Activated CD4-positive, alpha-beta T cell treated with anti-CD3 and anti-CD28 coated beads, Interleukin-2, amount 10 ng/mL, durations not matched to agents 24 days and 14 days (primary cell): Measurements from ENCODE around the gene SSTR3. TPM values are rescaled to one million over a fixed set of nuclear protein-coding genes. Genes with fewer than 3 reads are reported as not detected.

Experiments used
- DNase-seq: peaks from one replicate; pipeline ENCODE4 v3.0.0; 2022
- H3K27ac Mint-ChIP-seq: one replicate; pipeline ENCODE4 v1.8.0; 2022; ENCODE audit warnings: mild to moderate bottlenecking, mixed read lengths
- H3K27me3 Mint-ChIP-seq: one replicate; pipeline ENCODE4 v1.8.0; 2022; ENCODE audit warnings: mixed read lengths
- H3K36me3 Mint-ChIP-seq: one replicate; pipeline ENCODE4 v1.8.0; 2022; ENCODE audit warnings: low read depth, mild to moderate bottlenecking, mixed read lengths
- H3K4me1 Mint-ChIP-seq: one replicate; pipeline ENCODE4 v1.8.0; 2021; ENCODE audit warnings: mixed read lengths
- H3K4me3 Mint-ChIP-seq: one replicate; pipeline ENCODE4 v1.8.0; 2022; ENCODE audit warnings: mild to moderate bottlenecking, moderate library complexity, mixed read lengths
- H3K9me3 Mint-ChIP-seq: one replicate; pipeline ENCODE4 v1.8.0; 2021; ENCODE audit warnings: mixed read lengths
- intact Hi-C: fragments of 100-400 bp; cut with micrococcal nuclease; formaldehyde crosslinking; loops from one replicate; pipeline ENCODE4 v1.15.1; 2023
- total RNA-seq: library from RNA; stranded (reverse); gene quantifications from 2 replicates; pipeline ENCODE4 v1.2.3, GENCODE V29; 2022

The SSTR3 gene
- total RNA-seq, 1 donor from 2014 or later = 4.0 TPM

DNA sequence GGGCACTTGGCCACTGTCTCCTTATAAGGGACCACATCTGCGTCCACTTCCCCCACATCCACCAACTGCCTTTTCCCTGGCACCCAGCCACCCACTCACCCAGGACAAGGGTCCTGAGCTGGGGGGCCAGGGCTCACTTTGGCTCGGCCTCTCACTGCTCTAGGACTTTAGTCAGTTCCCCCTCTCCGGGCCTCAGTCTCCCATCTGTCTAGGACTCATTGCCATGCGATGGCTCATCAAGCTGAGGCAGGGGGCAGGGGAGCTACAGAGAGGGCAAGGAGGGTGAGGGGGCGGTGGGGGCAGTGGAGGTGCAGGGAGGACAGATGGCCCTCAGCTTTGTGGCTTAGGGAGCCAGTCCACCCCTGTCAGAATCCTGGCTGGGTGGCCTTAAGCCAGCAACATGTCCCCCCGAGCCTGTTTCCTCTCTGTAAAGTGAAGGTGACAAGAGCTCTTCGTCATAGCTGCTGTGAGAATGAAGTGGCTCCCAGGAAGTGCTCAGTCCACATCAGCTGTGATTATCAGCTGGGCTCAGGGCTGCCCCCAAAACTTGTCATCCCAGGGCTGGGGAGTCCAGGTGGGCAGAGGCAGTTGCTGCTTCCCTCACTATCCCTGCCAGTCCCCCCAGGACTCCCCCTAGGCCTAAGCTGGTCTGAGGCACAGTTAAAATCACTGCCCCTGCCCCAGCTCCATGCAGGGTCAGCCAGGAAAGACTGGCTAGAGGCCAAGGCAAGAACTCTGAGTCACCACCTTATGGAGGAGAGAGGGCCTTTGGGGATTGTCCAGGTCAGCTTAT is 16.9 kb upstream of the SSTR3 start:
- no peaks in the 10 kb centered on the region for H3K27me3 Mint-ChIP-seq
- peaks cover 83% of the 10 kb centered on the region for H3K36me3 Mint-ChIP-seq

DNA sequence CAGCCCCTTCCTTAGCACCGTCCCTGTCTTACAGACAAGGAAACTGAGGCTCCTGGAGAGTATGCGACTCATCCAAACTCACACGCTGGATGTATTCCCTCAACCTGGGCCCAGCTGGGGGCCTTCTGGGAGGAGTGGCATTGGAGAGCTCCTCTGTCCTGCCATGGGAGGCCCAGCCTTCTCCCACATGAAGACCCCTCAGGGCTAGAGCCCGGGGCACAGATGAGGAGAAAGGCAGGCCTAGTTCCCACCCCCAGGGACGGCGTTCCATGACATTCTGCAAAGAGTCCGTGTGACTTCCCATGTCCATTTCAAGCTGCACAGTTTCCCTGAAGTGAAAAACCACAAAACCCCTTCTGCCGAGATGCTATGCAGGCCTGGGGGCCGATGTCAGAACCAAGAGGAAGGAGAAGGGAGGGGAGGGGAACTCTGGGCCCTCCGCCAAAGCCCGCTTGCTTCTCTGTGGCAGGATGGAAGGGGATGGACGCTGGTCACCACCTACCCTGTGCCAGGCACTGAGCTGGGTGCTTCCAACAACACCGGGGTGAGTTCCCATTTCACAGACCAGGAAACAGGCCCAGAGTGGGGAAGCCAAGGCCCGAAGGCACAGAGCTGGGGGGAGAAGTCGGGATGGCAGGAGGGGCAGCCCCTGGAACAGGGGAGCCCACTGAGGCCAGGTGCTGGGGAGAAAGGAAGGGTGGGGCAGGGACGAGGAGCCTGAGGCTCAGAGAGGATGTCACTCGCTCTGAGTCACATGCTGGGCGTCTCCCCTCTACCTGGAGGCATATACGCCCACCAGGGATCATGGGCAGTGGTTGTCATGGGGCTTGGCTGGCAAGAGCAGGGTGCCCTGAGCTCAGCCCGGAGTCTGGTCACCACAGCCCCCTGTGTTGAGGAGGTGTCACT is 16.1 kb upstream of the SSTR3 start:
- intact Hi-C loops = loop anchor here (5.0 kb wide), 1 partner anchor 34 kb away; no protein-coding TSS in a partner anchor
- peaks cover 85% of the 10 kb centered on the region for H3K36me3 Mint-ChIP-seq

More for the DNA sequence above, 16.9 kb upstream of the SSTR3 start:
- intact Hi-C loops = loop anchor here (5.0 kb wide), 1 partner anchor 33 kb away; no protein-coding TSS in a partner anchor
- Mint-ChIP-seq H3K27ac (peak overlapping the region; percentile 95), H3K9me3 (no peaks in the 10 kb centered on the region), H3K4me3 (peak overlapping the region; percentile 79), H3K4me1 (peaks cover 83% of the 10 kb centered on the region)
- DNase-seq = peak; percentile 82

DNA sequence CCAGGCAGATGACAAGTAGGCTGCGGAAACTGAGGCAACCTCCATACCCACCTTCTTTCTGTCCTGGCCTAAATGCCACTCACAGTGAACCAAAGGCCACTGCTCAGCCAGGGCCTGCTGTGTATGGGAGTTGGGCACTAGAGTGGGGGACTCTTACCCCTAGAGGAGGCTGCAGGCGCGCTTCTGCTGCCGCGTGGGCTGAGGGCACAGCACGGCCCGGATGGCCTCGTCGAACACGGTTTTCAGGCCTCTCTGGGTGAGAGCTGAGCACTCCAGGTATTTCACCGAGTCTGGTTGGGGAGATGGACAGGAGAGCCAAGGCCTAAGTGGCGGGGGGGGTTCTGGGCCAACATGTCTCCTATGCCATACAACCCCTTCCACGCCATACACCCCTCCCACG is 14.2 kb upstream of the SSTR3 start:
- no peak for DNase-seq
- intact Hi-C loops = loop anchor here (5.0 kb wide), 1 partner anchor 36 kb away; no protein-coding TSS in a partner anchor
- H3K27me3 Mint-ChIP-seq = no peaks in the 10 kb centered on the region
- no peaks in the 10 kb centered on the region for H3K9me3 Mint-ChIP-seq
- H3K27ac Mint-ChIP-seq = peak overlapping the region; percentile 96
- H3K4me1 Mint-ChIP-seq = peaks cover 87% of the 10 kb centered on the region
- no peak overlapping the region for H3K4me3 Mint-ChIP-seq
- peaks cover 87% of the 10 kb centered on the region for H3K36me3 Mint-ChIP-seq

More for the DNA sequence above, 16.1 kb upstream of the SSTR3 start:
- Mint-ChIP-seq H3K9me3 (no peaks in the 10 kb centered on the region), H3K27me3 (no peaks in the 10 kb centered on the region), H3K4me1 (peaks cover 84% of the 10 kb centered on the region), H3K27ac (peak overlapping the region; percentile 95), H3K4me3 (peak overlapping the region; percentile 79)
- peak; percentile 82 for DNase-seq

DNA sequence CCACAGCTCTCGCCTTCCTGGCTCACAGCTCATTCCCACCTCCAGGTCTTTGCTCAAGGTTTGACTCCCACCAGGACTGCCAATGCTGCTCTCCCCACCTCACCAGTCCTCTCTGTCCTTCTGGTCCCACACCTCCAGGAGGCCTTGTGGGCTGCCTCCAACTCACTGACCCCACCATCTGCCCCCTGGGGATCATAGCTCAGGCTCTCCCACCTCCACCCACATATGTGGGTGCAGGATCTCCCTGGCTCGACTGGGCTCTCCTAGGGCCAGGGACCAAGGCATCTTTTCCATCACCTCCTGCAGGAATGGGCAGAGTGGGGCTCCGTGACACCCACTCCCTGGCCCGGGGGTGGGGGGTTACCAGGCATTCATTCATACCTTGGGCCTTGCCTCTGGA is 13.8 kb upstream of the SSTR3 start:
- H3K36me3 Mint-ChIP-seq = peaks cover 87% of the 10 kb centered on the region
- no peak overlapping the region for H3K4me3 Mint-ChIP-seq
- peaks cover under 1% of the 10 kb centered on the region for H3K9me3 Mint-ChIP-seq
- no peak for DNase-seq
- H3K4me1 Mint-ChIP-seq = peaks cover 87% of the 10 kb centered on the region
- H3K27ac Mint-ChIP-seq = peak overlapping the region; percentile 96
- no peaks in the 10 kb centered on the region for H3K27me3 Mint-ChIP-seq
- intact Hi-C loops = loop anchor here (5.0 kb wide), 1 partner anchor 36 kb away; no protein-coding TSS in a partner anchor

DNA sequence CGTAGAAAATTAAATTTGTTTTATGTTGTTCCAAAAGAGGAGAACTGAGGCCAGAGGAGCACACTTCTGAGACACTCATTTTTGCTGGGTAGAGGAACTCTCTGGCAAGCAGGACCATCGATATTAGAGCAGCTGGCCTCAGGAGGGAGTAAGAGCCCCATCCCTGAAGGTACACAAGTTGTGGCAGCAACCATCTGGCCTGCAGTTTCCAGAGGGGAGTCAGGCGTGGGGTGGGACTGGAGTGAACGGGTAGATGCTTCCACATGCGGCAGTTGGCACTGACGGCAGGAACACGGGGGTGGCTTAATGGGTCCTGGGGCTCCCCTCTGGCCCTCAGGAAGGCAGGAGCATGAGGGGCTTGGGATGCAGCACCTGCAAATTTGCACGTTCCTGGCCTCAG is 13.2 kb upstream of the SSTR3 start:
- peak overlapping the region; percentile 6 for H3K4me3 Mint-ChIP-seq
- H3K4me1 Mint-ChIP-seq = peaks cover 87% of the 10 kb centered on the region
- H3K27me3 Mint-ChIP-seq = no peaks in the 10 kb centered on the region
- peaks cover 88% of the 10 kb centered on the region for H3K36me3 Mint-ChIP-seq
- DNase-seq = peak; percentile 72
- intact Hi-C loops = loop anchor here (5.0 kb wide), 1 partner anchor 37 kb away; no protein-coding TSS in a partner anchor
- H3K27ac Mint-ChIP-seq = peak overlapping the region; percentile 96
- H3K9me3 Mint-ChIP-seq = peaks cover 6% of the 10 kb centered on the region

DNA sequence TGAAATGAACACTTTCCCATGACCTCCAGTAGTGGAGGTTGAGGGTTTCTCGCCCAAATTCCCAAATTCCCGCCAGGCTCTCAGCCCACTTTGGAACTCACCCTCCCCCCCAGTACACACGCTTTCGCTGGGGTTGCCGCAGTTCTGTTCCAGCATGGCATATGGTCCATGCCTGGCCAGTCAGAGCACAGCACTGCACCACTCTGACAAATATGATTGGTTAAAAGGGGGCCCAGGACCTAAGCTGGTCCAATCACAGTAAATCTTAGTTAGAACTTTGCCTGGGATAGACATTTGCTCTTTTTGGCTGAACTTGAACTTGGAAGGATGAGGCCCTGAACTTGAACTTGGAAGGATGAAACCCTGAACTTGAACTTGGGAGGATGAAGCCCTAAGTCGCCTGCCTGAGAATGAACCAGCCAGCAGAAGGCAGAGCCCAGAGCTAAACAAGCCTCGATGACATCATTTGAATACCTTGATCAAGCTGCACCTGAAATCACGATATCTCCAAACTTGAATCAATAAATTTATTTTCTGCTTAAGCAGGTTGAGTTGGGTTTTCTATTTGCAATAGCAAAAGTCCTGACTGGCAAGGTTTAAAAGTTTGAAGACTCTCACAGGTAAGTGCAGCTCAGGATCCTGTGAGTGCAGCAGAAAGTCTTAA is 12.6 kb upstream of the SSTR3 start:
- Mint-ChIP-seq H3K4me1 (peaks cover 87% of the 10 kb centered on the region), H3K27ac (peak overlapping the region; percentile 96), H3K27me3 (no peaks in the 10 kb centered on the region), H3K4me3 (peak overlapping the region; percentile 67), H3K36me3 (peaks cover 90% of the 10 kb centered on the region), H3K9me3 (peaks cover 6% of the 10 kb centered on the region)
- no peak for DNase-seq
- intact Hi-C loops = loop anchor here (5.0 kb wide), 2 partner anchors 37 to 838 kb away; partner anchors contain the start of gene MYH9

DNA sequence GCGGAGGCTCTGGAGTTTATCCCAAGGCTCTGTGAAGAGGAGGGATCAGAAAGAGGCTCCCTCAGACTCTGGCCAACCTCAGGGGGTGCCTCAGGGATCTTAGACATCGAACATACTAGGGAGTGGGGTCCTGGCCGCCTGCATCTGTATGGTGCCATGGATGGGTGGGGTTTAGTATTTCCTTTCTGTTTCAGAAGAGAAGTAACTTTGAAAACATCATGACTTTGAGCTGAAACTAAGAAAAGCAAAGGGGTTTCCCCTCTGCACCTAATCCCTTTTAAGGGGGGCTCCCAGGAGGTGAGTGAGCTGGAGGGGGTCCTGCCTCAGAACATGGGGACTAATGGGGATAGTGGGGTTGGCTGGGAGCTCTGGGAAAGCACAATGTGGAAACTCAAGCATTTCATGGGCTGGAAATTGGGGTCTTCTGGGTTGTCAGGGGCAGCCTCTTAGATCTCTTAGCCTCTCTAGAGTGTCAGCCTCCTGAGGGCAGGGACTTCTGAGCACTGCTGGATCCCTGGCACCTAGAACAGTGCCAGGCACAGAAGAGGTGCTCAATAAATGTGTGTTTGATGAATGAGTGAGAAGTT is 11.8 kb upstream of the SSTR3 start:
- peak overlapping the region; percentile 67 for H3K4me3 Mint-ChIP-seq
- peak; percentile 79 for DNase-seq
- H3K9me3 Mint-ChIP-seq = peaks cover 6% of the 10 kb centered on the region
- peak overlapping the region; percentile 96 for H3K27ac Mint-ChIP-seq
- peaks cover 87% of the 10 kb centered on the region for H3K36me3 Mint-ChIP-seq
- H3K27me3 Mint-ChIP-seq = no peaks in the 10 kb centered on the region
- intact Hi-C loops = loop anchor here (5.0 kb wide), 1 partner anchor 837 kb away; the partner anchor contains the start of gene MYH9
- peaks cover 86% of the 10 kb centered on the region for H3K4me1 Mint-ChIP-seq

DNA sequence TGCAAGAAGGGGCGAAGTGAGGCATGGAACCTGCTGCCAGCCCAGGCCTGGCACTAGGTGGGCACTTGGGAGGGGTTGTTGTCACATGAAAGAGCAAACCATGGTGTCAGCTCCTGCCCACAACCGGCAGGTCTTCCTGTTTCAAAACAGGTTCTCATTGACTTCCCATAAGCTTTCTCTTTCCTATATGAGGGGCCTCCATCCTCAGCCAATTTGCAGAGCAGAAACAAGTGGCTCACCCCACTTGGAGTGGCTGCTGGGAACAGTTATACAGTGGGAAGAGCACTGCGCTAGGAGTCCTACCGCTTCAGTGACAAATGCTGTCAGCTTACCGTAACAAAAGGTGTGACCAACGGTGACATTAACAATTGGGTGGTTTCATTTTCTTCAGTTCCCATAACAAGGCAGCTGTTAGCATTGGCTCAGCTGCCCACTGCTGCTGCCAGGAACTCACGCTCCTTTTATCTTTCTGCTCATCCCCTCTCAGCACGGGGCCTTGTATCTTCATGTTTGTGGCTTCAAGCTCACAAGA is 10.2 kb upstream of the SSTR3 start:
- H3K27me3 Mint-ChIP-seq = no peaks in the 10 kb centered on the region
- H3K4me3 Mint-ChIP-seq = peak overlapping the region; percentile 83
- peaks cover 6% of the 10 kb centered on the region for H3K9me3 Mint-ChIP-seq
- DNase-seq = peak; percentile 88
- peaks cover 80% of the 10 kb centered on the region for H3K36me3 Mint-ChIP-seq
- peaks cover 85% of the 10 kb centered on the region for H3K4me1 Mint-ChIP-seq
- peak overlapping the region; percentile 96 for H3K27ac Mint-ChIP-seq
- intact Hi-C loops = loop anchor here (1.0 to 5.0 kb wide), 2 partner anchors 8 to 835 kb away; partner anchors contain the start of gene MYH9

DNA sequence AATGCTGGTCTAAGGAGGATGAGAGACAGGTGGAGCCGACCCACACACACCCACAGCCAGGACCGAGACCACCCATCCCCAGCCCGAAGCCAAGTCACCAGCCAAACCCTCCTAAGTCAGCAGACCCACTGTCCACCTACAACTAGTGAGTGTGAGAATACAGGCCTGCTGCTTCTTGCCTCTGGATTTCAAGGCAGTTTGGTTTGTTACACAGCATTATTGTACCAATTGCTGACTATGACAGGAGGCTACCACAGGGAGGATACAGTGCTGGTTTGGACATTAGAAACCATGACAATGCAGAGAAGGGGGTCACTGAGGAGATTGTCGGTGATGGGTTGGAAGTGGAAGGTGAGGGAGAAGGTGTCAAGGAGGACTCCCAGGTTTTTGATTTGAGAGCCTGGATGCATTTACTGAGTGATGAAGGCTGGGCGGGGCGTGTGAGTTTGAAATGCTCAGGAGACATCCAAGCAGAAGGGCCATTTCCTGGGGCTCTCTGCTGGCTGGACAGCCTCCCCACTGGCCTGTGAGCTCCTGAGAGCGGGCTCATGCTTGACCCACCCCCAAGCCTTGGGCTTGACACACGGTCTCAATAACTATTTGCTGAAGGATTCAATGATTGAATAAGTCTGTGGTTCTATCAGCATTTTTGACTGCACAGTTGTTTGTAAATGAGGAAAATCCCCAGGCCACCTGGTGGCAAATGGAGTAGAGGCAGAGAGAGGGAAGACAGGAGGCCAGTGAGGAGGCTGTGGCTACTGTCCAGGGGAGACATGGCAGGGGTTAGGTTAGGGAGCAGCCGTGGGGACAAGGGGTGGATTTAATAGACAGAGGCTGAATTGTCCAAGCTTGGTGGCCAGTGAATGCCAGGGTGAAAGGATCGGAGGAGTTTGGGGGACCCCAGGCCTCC is 9.4 kb upstream of the SSTR3 start:
- Mint-ChIP-seq H3K27me3 (no peaks in the 10 kb centered on the region), H3K36me3 (peaks cover 79% of the 10 kb centered on the region), H3K4me3 (peak overlapping the region; percentile 83), H3K4me1 (peaks cover 87% of the 10 kb centered on the region), H3K27ac (peak overlapping the region; percentile 96), H3K9me3 (peaks cover 6% of the 10 kb centered on the region)
- intact Hi-C loops = loop anchor here (1.0 to 5.0 kb wide), 2 partner anchors 9 to 834 kb away; partner anchors contain the start of gene MYH9
- no peak for DNase-seq

DNA sequence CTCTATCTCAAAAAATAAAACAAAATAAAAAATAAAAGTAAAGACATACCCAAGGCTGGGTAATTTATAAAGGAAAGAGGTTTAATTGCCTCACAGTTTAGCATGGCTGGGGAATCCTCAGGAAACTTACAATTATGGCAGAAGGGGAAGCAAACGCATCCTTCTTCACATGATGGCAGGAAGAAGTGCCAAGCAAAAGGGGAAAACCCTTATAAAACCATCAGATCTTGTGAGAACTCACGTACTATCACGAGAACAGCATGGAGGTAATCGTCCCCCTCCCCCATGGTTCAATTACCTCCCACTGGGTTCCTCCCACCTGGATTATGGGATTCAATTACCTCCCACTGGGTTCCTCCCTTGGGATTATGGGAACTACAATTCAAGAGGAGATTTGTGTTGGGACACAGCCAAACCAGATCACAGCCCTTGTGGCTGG is 8.3 kb upstream of the SSTR3 start:
- peaks cover 75% of the 10 kb centered on the region for H3K36me3 Mint-ChIP-seq
- peaks cover 6% of the 10 kb centered on the region for H3K9me3 Mint-ChIP-seq
- intact Hi-C loops = loop anchor here (5.0 kb wide), 1 partner anchor 833 kb away; the partner anchor contains the start of gene MYH9
- H3K27ac Mint-ChIP-seq = peak overlapping the region; percentile 96
- H3K27me3 Mint-ChIP-seq = no peaks in the 10 kb centered on the region
- peaks cover 86% of the 10 kb centered on the region for H3K4me1 Mint-ChIP-seq
- DNase-seq = peak; percentile 79
- H3K4me3 Mint-ChIP-seq = peak overlapping the region; percentile 83

DNA sequence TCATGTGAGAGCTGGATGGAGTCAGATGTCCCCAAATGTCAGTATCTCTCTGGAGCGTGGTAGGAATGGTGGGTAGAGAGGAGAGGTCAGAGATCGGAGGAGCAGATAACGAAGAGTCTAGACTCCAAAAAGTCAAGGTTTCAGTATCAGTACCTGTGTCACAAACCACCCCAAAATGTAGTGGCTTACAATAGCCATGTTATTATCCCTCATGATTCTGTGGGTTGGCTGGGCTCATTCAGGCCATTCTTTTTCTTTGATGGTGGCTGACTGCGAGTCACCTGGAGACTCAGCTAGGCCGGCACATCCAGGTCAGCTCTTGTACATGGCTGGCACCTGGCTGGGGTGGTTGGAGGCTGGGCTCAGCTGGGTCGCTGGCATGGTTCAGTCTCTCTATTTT is 7.3 kb upstream of the SSTR3 start:
- DNase-seq = peak; percentile 77
- peak overlapping the region; percentile 83 for H3K4me3 Mint-ChIP-seq
- intact Hi-C loops = no loop called here
- peak overlapping the region; percentile 95 for H3K27ac Mint-ChIP-seq
- H3K9me3 Mint-ChIP-seq = peaks cover 6% of the 10 kb centered on the region
- peaks cover 68% of the 10 kb centered on the region for H3K36me3 Mint-ChIP-seq
- H3K4me1 Mint-ChIP-seq = peaks cover 75% of the 10 kb centered on the region
- H3K27me3 Mint-ChIP-seq = no peaks in the 10 kb centered on the region
